Measurements from ENCODE around the gene SGSH. TPM values are rescaled to one million over a fixed set of nuclear protein-coding genes. Genes with fewer than 3 reads are reported as not detected.

The SGSH gene
- total RNA-seq, 1 donor from 2014 or later: 53.7 TPM

GRCh38 chr17:80209765-80210164 is 10.4 kb downstream of the SGSH start:
- DNase-seq (ENCODE audit: low spot score in 2 of 2, unreplicated experiment in 2 of 2): no peak
- no peaks in the 10 kb centered on the region for H3K4me1 Mint-ChIP-seq
- no peak overlapping the region for H3K27ac Mint-ChIP-seq
- H3K9me3 Mint-ChIP-seq: no peaks in the 10 kb centered on the region
- TF ChIP-seq CTCF (IDR thresholded peaks at IDR 0.05; ENCODE audit: unreplicated experiment): no peak
- peaks cover 10% of the 10 kb centered on the region for H3K36me3 Mint-ChIP-seq
- H3K4me3 Mint-ChIP-seq: no peak overlapping the region
- H3K27me3 Mint-ChIP-seq (ENCODE audit: low read depth): no peaks in the 10 kb centered on the region

- DNase-seq (ENCODE audit: low spot score in 2 of 2, unreplicated experiment in 2 of 2): no peak
- Mint-ChIP-seq H3K9me3 (no peaks in the 10 kb centered on the region), H3K27me3 (ENCODE audit: low read depth) (no peaks in the 10 kb centered on the region), H3K4me1 (no peaks in the 10 kb centered on the region), H3K27ac (no peak overlapping the region), H3K4me3 (no peak overlapping the region), H3K36me3 (peaks cover 10% of the 10 kb centered on the region)
- TF ChIP-seq CTCF (IDR thresholded peaks at IDR 0.05; ENCODE audit: unreplicated experiment): no peak
Measured at GRCh38 chr17:80208050-80208449, 12.1 kb downstream of the SGSH start.

GRCh38 chr17:80205811-80206210 is 14.3 kb downstream of the SGSH start:
- no peaks in the 10 kb centered on the region for H3K9me3 Mint-ChIP-seq
- peaks cover 11% of the 10 kb centered on the region for H3K36me3 Mint-ChIP-seq

GRCh38 chr17:80204626-80205468 is 15.3 kb downstream of the SGSH start:
- Mint-ChIP-seq H3K4me3 (no peak overlapping the region), H3K36me3 (peaks cover 3% of the 10 kb centered on the region), H3K9me3 (no peaks in the 10 kb centered on the region), H3K4me1 (no peaks in the 10 kb centered on the region), H3K27me3 (ENCODE audit: low read depth) (no peaks in the 10 kb centered on the region), H3K27ac (no peak overlapping the region)
- TF ChIP-seq CTCF (IDR thresholded peaks at IDR 0.05; ENCODE audit: unreplicated experiment): no peak
- no peak for DNase-seq (ENCODE audit: low spot score in 2 of 2, unreplicated experiment in 2 of 2)

More at GRCh38 chr17:80205811-80206210, 14.3 kb downstream of the SGSH start:
- DNase-seq (ENCODE audit: low spot score in 2 of 2, unreplicated experiment in 2 of 2): no peak
- H3K27me3 Mint-ChIP-seq (ENCODE audit: low read depth): no peaks in the 10 kb centered on the region
- TF ChIP-seq CTCF (IDR thresholded peaks at IDR 0.05; ENCODE audit: unreplicated experiment): no peak
- H3K27ac Mint-ChIP-seq: no peak overlapping the region
- H3K4me1 Mint-ChIP-seq: no peaks in the 10 kb centered on the region
- no peak overlapping the region for H3K4me3 Mint-ChIP-seq

- H3K27ac Mint-ChIP-seq: no peak overlapping the region
Measured at GRCh38 chr17:80203471-80203963, 16.6 kb downstream of the SGSH start.

More at GRCh38 chr17:80203471-80203963, 16.6 kb downstream of the SGSH start:
- DNase-seq (ENCODE audit: low spot score in 2 of 2, unreplicated experiment in 2 of 2): no peak
- no peaks in the 10 kb centered on the region for H3K9me3 Mint-ChIP-seq
- no peaks in the 10 kb centered on the region for H3K4me1 Mint-ChIP-seq
- H3K4me3 Mint-ChIP-seq: no peak overlapping the region
- H3K36me3 Mint-ChIP-seq: peaks cover 3% of the 10 kb centered on the region
- no peak for TF ChIP-seq CTCF (IDR thresholded peaks at IDR 0.05; ENCODE audit: unreplicated experiment)
- H3K27me3 Mint-ChIP-seq (ENCODE audit: low read depth): no peaks in the 10 kb centered on the region
